CD4-positive, alpha-beta T cell treated with Interleukin-4 for 4 hours (primary cell): ENCODE measurements around the gene GAREM1.

Experiments
- DNase-seq: peaks from one replicate; pipeline ENCODE4 v3.0.0-alpha.2; 2020

GAREM1 gene

GRCh38 chr18:32286749-32287148 lies 183.9 kb downstream of the GAREM1 start:
- no peak for DNase-seq

- DNase-seq = no peak
These were observed 186.4 kb downstream of the GAREM1 start for GRCh38 chr18:32284284-32284683.

- no peak for DNase-seq
These were observed 189.8 kb downstream of the GAREM1 start for GRCh38 chr18:32280911-32281310.

- DNase-seq = no peak
These were observed 190.4 kb downstream of the GAREM1 start for GRCh38 chr18:32280188-32280783.

GRCh38 chr18:32278177-32278799 lies 192.4 kb downstream of the GAREM1 start:
- DNase-seq = no peak

GRCh38 chr18:32277549-32277948 lies 193.1 kb downstream of the GAREM1 start:
- no peak for DNase-seq

GRCh38 chr18:32276906-32277305 lies 193.8 kb downstream of the GAREM1 start:
- no peak for DNase-seq

GRCh38 chr18:32276256-32276655 lies 194.4 kb downstream of the GAREM1 start:
- no peak for DNase-seq

GRCh38 chr18:32275221-32275620 lies 195.5 kb downstream of the GAREM1 start:
- no peak for DNase-seq

- no peak for DNase-seq
These were observed 196.4 kb downstream of the GAREM1 start for GRCh38 chr18:32274307-32274706.

GRCh38 chr18:32271672-32272208 lies 198.9 kb downstream of the GAREM1 start:
- no peak for DNase-seq

GRCh38 chr18:32270341-32270740 lies 200.3 kb downstream of the GAREM1 start:
- DNase-seq = no peak

GRCh38 chr18:32267463-32267862 lies 203.2 kb downstream of the GAREM1 start:
- DNase-seq = no peak

GRCh38 chr18:32264401-32264800 lies 206.3 kb downstream of the GAREM1 start:
- no peak for DNase-seq

- DNase-seq = no peak
These were observed 208.6 kb downstream of the GAREM1 start for GRCh38 chr18:32262092-32262491.

GRCh38 chr18:32261003-32261402 lies 209.7 kb downstream of the GAREM1 start:
- DNase-seq = no peak

GRCh38 chr18:32259553-32259952 lies 211.1 kb downstream of the GAREM1 start:
- DNase-seq = no peak

GRCh38 chr18:32258558-32259204 lies 212.0 kb downstream of the GAREM1 start:
- no peak for DNase-seq

GRCh38 chr18:32258148-32258547 lies 212.5 kb downstream of the GAREM1 start:
- no peak for DNase-seq

GRCh38 chr18:32257084-32257785 lies 213.4 kb downstream of the GAREM1 start:
- no peak for DNase-seq

- no peak for DNase-seq
These were observed 215.1 kb downstream of the GAREM1 start for GRCh38 chr18:32255570-32255969.

GRCh38 chr18:32252141-32252860 lies 218.4 kb downstream of the GAREM1 start:
- no peak for DNase-seq

- no peak for DNase-seq
These were observed 219.2 kb downstream of the GAREM1 start for GRCh38 chr18:32251466-32251865.
